Fibroblast of skin of scalp (primary cell): ENCODE data around the gene CRADD.
A peak's percentile ranks its signal among the peaks of the same experiment; 100 is the strongest.
"Not testable (repeated sequence)": the region's sequence is repeated elsewhere in the genome, so short reads cannot be mapped to it uniquely, and the experiment has no call there.

Experiments
- DNase-seq: peaks from one replicate; pipeline ENCODE4 v3.0.0-alpha.2; 2013

CRADD gene

GRCh38 chr12:93847517-93848474 is 170.6 kb downstream of the CRADD start:
- no peak for DNase-seq

DNA sequence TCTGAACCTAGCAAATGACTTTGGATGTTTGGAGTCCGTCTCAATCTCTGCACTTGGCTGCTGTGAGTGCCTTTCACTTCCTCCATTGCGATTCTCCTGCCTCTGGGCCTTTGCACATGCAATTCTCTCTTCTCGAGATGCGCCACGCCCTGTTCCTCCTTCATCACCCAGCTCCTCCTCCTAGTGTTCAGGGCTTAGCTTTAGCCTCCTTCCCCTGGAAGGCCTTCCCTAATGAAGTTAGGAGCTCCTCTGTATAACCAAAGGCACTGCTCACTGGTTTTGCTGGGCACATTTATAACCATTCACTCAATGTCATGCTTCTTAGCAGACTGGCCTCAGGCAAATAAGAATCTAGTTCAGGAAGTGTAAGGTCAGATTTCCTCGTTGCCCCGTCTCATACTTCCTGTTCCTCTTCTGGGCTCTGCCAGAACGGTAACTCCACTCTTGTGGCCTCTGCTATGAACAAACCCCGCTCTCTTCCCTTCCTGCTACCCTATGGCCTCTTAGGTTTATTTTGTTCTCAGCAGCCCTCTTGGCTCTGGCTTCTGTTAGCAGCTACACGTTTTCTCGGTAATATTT is 171.4 kb downstream of the CRADD start:
- DNase-seq, result no peak

- DNase-seq, result no peak
These were observed 172.8 kb downstream of the CRADD start for GRCh38 chr12:93849946-93850345.

DNA sequence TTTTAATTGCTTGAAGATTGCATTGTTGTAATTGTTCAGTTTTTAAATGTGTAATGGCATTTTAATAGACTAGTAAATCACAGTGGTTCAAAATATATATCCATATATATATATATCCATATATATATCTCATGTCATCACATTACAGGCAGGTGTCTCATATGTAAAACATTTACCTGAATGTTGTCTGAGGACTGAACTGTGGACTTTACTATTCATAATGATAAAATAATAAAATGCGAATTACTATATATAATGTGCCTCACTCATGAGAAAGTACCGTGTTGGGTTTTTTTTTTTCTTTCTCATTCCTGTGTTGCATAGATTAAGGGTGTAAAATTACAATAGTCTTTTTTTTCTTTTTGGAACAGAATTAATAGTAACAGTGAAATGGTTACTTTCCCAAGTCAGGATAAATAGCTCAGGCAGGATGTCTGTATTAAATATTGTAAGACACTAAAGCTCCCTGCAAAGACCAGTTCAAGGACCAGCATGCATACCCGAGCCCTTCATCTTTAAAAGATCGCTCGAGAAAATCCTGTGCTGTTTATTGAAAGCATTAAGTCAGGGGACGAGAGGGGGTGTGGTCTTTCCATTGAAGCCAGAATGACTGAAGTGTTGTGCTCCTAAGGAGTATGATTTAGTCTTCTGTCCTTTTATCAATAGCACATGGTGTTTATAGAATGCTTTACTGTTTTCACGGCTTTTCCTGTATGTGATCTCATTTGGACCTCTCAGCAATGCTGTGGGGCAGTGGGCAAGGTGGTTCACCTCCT is 173.5 kb downstream of the CRADD start:
- DNase-seq, result no peak

GRCh38 chr12:93851257-93851671 is 174.1 kb downstream of the CRADD start:
- no peak for DNase-seq

DNA sequence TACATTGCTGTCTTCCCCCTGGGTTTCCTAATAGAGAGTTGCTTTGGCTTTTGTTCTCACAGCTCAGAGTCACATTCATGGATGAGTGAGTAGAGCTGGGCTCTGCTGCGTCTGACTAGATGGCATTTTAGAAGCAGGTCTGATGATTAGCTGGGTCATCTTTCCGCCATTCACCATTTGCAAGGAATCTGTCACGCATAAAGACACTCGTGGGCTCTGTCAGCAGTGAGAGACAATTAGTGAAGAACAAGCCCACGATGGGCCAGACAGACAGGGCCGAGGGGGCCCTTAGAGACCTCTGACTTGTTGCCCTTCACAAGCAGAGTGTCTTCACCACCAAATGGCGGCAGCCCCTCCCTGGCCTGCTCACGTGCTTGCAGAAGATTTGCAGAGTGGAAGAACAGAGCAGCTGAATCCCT is 175.0 kb downstream of the CRADD start:
- no peak for DNase-seq

- DNase-seq, result no peak
These were observed 176.7 kb downstream of the CRADD start for GRCh38 chr12:93853698-93854478.

- no peak for DNase-seq
These were observed 178.1 kb downstream of the CRADD start for GRCh38 chr12:93855261-93855660.

DNA sequence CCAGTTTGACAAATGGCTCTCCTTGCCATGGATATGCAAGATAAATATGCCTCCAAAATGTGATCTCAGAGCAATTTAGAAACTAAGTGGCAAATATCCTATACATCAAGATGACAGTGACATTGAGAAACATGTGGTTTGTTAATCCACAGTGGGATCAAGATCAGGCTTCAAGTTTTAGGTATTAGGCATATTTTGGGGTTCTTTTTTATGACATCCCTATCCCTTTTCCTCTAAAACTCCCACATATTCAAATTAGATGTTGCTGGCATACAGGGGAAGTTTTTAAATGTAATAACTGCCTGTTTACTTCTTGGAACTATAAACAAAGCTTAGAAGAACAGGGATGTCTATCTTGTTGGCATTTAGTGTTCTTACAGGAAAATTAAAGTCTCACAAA is 179.4 kb downstream of the CRADD start:
- no peak for DNase-seq

- peak; percentile 65 for DNase-seq
These were observed 180.2 kb downstream of the CRADD start for GRCh38 chr12:93857279-93857938.

- no peak for DNase-seq
These were observed 180.8 kb downstream of the CRADD start for GRCh38 chr12:93857991-93858447.

- no peak for DNase-seq
These were observed 183.6 kb downstream of the CRADD start for GRCh38 chr12:93860668-93861373.

DNA sequence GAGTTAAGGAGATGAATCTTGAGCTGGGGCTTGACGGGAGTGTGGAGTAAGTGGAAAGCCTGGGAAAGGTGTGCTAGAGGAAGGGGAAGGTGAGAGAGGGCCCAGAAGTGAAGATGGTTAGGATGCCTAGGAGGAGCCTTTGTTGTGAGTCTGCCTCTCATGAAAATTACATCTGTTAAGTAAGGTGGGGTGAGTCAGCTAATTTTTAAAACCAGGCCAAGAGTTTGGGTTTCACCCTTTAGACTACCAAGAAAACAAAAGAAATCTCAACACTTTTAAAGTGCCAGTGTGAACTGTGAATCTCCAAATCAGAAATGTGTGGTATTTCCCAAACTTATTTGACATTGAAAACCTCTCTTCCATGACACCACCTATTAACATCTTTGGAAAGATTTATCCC is 185.2 kb downstream of the CRADD start:
- DNase-seq, result no peak

GRCh38 chr12:93865751-93866150 is 188.6 kb downstream of the CRADD start:
- no peak for DNase-seq

- DNase-seq, result peak; percentile 65
These were observed 191.6 kb downstream of the CRADD start for GRCh38 chr12:93868771-93869170.

DNA sequence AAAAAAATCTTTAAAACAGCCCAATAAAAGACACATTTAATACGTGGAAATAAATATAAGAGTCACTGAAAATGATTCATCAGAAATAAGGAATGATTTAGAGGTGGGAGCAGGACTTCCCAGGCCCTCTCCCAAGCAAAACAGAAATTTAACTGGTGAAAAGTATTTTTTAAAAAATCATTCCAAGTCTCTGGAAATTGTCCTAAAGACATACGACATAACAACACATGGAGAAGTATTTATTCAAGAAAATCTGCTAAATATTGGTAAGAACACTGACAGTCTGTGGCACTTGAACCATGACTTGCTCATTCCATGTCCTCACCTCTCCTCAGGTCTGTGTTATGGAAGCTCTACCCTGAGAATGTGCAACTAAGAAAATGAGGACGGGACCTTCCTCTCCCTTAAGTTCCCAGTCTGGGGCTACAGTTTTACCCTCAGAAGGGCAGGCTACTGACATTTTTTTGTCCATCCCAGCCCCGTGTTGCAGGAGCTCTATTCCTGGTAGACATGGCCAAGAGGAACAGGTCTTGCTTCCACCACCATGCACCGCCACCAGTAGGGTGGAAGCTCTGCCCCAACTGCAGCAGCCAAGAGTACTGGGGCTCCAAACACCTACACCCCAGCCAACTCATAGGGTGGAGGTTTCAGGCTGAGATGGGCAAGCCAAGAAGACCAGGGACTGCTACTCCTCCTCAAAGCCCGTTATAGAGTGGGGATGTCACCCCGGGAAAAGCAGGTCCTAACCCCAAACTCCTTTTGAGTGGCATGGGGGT is 193.0 kb downstream of the CRADD start:
- no peak for DNase-seq

DNA sequence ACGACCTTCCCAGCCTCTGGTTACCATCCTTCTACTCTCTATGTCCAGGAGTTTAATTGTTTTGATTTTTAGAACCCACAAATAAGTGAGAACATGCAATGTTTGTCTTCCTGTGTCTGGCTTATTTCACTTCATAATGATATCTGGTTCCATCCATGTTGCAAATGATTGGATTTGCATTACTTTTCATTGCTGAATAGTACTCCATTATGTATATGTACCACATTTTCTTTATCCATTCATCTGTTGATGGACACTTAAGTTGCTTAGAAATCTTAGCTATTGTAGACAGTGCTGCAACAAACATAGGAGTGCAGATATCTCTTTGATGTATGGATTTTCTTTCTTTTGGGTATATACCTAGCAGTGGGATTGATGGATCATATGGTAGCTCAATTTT is 194.4 kb downstream of the CRADD start:
- not testable (repeated sequence) for DNase-seq

DNA sequence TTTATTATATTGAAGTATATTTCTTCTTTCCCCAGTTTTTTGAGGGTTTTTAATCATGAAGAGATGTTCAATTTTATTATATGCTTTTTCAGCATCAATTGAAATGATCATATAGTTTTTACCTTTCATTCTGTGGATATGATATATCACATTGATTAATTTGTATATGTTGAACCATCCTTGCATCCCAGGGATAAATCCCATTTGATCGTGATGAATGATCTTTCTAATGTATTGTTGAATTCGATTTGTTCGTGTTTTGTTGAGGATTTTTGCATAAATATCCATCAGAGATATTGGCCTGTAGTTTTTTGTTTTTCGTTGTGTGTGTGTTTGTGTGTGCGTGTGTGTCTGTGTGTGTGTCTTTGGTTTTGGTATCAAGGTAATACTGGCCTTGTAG is 196.4 kb downstream of the CRADD start:
- no peak for DNase-seq

GRCh38 chr12:93875157-93875556 is 198.0 kb downstream of the CRADD start:
- no peak for DNase-seq

- DNase-seq, result no peak
These were observed 199.2 kb downstream of the CRADD start for GRCh38 chr12:93876360-93876759.
